Thoracic aorta (tissue), 2 donors: ENCODE data around the gene TTF2. TPM values are rescaled to one million over a fixed set of nuclear protein-coding genes. Genes with fewer than 3 reads are reported as not detected.

ENCODE experiments used
- ATAC-seq: fragments of 150-250 bp; one replicate; pipeline ENCODE4 v1.8.0; 2017; ENCODE audit warnings: low read depth; ENCODE audit not compliant: insufficient number of reproducible peaks, low FRiP score
- DNase-seq: peaks from one replicate; pipeline ENCODE4 v3.0.0-alpha.2; 2020; ENCODE audit warnings: low spot score
- H3K27ac ChIP-seq, 2 donors: fragments of 200-600 bp; sonication (generic); 1 replicate in 1 of 2; 2 replicates in 1 of 2; pipeline ENCODE4 v1.5.1; 2016; ENCODE audit warnings: mild to moderate bottlenecking in 2 of 2, moderate library complexity in 2 of 2
- H3K27me3 ChIP-seq: fragments of 200-600 bp; sonication (generic); replicated peaks from 2 replicates; pipeline ENCODE4 v1.6.0; 2016; ENCODE audit warnings: mild to moderate bottlenecking; ENCODE audit not compliant: insufficient read depth
- H3K36me3 ChIP-seq: fragments of 200-600 bp; sonication (generic); one replicate; pipeline ENCODE4 v1.5.1; 2016
- H3K4me1 ChIP-seq, 2 donors: fragments of 200-600 bp; sonication (generic); 1 replicate in 1 of 2; 2 replicates in 1 of 2; pipeline versions ENCODE4 v1.5.1 to v1.6.0; 2016; ENCODE audit warnings: low read depth in 2 of 2, mild to moderate bottlenecking in 1 of 2; ENCODE audit not compliant: control insufficient read depth in 1 of 2
- H3K4me3 ChIP-seq: fragments of 200-600 bp; sonication (generic); 2 replicates; pipeline ENCODE4 v1.5.1; 2016; ENCODE audit warnings: mild to moderate bottlenecking
- H3K9me3 ChIP-seq: fragments of 200-600 bp; sonication (generic); 2 replicates; pipeline ENCODE4 v1.5.1; 2016
- CTCF ChIP-seq: fragments of 200-600 bp; sonication (generic); IDR thresholded peaks from one replicate; pipeline ENCODE4 v1.5.1; 2019; ENCODE audit warnings: antibody characterized with exemption
- total RNA-seq, 2 donors: library from RNA; depleted of rRNA; stranded (reverse); fragments of >200 nt; gene quantifications; one replicate each; pipeline versions ENCODE4 v1.1.0 to v1.2.3, GENCODE V29; 2016

Gene TTF2
- total RNA-seq, 2 donors from 2014 or later, result 28.8 to 32.1 TPM

- no peak for TF ChIP-seq CTCF
- ATAC-seq, result no peak
These were observed 52.1 kb downstream of the TTF2 start for GRCh38 chr1:117112047-117112717.

GRCh38 chr1:117113199-117113598 is 53.1 kb downstream of the TTF2 start:
- DNase-seq (no peak), ATAC-seq (no peak)
- Histone ChIP-seq H3K4me1 (no peaks in the 10 kb centered on the region), H3K4me3 (no peak overlapping the region), H3K36me3 (peaks cover 7% of the 10 kb centered on the region), H3K9me3 (no peaks in the 10 kb centered on the region), H3K27me3 (no peaks in the 10 kb centered on the region), H3K27ac (no peak overlapping the region)
- TF ChIP-seq CTCF, result no peak

More at GRCh38 chr1:117112047-117112717, 52.1 kb downstream of the TTF2 start:
- Histone ChIP-seq H3K36me3 (peaks cover 7% of the 10 kb centered on the region), H3K27ac (no peak overlapping the region), H3K4me1 (no peaks in the 10 kb centered on the region), H3K27me3 (no peaks in the 10 kb centered on the region), H3K9me3 (no peaks in the 10 kb centered on the region), H3K4me3 (no peak overlapping the region)
- DNase-seq, result no peak

GRCh38 chr1:117114877-117115276 is 54.8 kb downstream of the TTF2 start:
- Histone ChIP-seq H3K4me1 (no peaks in the 10 kb centered on the region), H3K9me3 (no peaks in the 10 kb centered on the region), H3K27ac (no peak overlapping the region), H3K27me3 (no peaks in the 10 kb centered on the region), H3K36me3 (peaks cover 7% of the 10 kb centered on the region), H3K4me3 (no peak overlapping the region)
- no peak for DNase-seq
- no peak for ATAC-seq
- no peak for TF ChIP-seq CTCF

GRCh38 chr1:117116090-117116783 is 56.1 kb downstream of the TTF2 start:
- DNase-seq (no peak), ATAC-seq (no peak)
- no peaks in the 10 kb centered on the region for H3K9me3 ChIP-seq
- peaks cover 3 to 9% of the 10 kb centered on the region in 2 donors for H3K4me1 ChIP-seq
- H3K27ac ChIP-seq, result no peak overlapping the region
- TF ChIP-seq CTCF, result no peak
- H3K36me3 ChIP-seq, result peaks cover 7% of the 10 kb centered on the region
- no peak overlapping the region for H3K4me3 ChIP-seq
- H3K27me3 ChIP-seq, result no peaks in the 10 kb centered on the region

GRCh38 chr1:117116784-117117130 is 56.6 kb downstream of the TTF2 start:
- no peak overlapping the region for H3K4me3 ChIP-seq
- H3K36me3 ChIP-seq, result peaks cover 7% of the 10 kb centered on the region
- H3K27ac ChIP-seq, result no peak overlapping the region
- ATAC-seq (no peak), DNase-seq (no peak)
- TF ChIP-seq CTCF, result no peak
- H3K27me3 ChIP-seq, result no peaks in the 10 kb centered on the region
- peaks cover 3 to 9% of the 10 kb centered on the region in 2 donors for H3K4me1 ChIP-seq
- H3K9me3 ChIP-seq, result no peaks in the 10 kb centered on the region
